GM19324 (cell line): Measurements from ENCODE around the gene MDN1.

Source experiments
- ATAC-seq: cut with Tn5 transposase; IDR thresholded peaks from one replicate; pipeline ENCODE4 v1.9.1; 2021; ENCODE audit warnings: mild to moderate bottlenecking, moderate library complexity; ENCODE audit not compliant: unreplicated experiment, low FRiP score

Gene MDN1

DNA sequence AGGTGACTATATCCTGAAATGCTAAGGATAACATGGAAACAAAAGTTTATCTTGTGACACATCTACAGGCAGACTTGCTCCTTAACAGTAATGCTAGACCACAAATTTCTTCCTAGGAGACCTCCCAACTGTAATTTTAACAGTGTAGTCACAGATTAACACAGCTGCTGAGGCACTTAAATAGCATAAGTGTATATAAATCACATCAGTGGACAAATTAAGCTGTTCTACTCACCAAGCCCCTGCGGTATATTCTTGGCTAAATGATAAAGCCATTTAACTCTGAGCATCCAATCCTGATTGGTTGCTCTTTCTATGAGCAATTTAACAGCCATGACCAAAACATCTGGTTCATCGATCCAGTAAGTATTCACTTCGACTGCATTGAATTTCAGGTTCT is 107.8 kb downstream of the MDN1 start:
- ATAC-seq, result no peak

DNA sequence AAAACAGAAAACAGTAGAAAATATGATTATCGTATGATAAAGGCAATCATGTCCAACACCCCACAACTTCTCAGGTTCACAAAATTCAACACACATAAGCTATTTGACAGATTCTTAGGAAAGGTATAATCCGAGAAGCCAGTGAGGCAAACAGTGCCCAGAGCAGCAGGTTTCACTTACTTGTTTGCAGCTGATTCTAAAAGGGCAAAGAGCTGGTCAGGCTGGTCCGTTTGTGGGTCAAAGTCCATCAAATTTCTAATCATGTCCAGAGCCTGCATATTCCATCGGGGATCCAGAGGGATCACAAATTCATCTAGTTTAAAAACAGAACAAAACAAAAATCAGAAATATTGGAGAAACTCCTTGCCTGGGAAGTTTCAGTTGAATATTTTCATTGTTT is 111.3 kb downstream of the MDN1 start:
- no peak for ATAC-seq

DNA sequence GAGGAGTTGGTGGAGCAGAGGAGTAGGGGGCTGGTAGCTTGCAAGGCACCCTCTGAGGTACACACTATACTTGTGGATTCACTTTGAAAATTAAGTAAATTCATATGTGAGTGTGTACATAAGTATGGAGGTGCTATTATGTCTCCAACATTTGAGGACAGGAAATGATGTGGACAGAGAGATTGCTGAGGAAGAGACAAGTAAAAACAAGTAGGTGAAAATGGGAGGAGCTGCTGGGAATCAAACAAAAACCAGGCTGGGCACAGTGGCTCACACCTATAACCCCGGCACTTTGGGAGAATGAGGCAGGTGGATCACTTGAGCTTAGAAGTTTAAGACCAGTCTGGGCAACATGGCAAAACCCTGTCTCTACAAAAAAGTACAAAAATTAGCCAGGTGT is 111.8 kb downstream of the MDN1 start:
- no peak for ATAC-seq

DNA sequence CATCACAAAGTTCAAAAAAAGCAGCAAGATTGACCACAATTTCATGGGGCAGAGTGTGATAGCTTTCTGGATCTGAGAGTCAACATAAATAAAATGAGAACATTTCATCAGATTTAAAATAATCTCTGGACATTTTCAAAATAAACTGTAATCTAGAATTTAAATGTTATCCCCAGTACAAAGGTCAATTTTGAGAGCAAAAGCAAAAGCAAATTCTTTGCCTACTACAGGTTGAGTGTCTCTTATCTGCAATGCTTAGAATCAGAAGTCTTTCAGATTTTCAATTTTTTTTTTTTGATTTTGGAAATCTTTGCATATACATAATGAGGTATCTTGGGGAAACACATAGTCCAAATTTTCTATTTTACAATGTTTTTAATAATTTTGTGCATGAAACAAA is 113.5 kb downstream of the MDN1 start:
- ATAC-seq, result no peak

DNA sequence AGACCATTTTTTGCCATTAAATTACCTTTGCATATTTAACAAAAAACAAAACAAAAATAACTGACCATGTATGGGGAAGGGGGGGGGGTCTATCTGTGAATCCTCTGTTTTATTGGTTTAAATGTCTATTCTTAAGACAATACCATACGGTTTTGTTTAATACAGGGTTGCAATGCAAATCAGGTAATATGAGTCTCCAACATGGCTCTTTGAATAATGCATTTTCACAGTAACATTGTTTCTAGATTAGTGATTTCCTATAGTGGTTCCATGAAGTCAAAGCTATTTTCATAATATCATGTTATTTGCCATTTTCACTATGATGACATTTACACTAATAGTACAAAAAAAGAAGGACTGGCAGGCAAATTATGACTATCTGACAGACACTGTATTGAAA is 116.3 kb downstream of the MDN1 start:
- no peak for ATAC-seq

DNA sequence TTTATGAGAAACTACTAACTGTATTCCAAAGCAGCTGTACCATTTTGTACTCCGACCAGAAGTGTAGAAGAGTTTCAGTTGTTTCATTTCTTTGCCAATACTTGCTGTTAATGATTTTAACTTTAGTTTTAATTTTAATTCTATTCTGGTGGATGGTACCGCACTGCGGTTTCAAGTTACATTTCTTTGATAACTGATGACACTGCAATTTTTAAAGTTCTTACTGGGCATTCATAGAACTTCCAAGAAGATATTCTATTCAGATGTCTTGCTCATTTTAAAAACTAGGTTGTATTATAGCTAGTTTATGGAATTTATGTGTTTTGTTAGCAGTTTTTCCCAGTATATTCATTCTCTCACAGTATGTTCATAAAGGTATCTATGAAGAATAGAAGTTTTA is 117.2 kb downstream of the MDN1 start:
- ATAC-seq, result no peak

DNA sequence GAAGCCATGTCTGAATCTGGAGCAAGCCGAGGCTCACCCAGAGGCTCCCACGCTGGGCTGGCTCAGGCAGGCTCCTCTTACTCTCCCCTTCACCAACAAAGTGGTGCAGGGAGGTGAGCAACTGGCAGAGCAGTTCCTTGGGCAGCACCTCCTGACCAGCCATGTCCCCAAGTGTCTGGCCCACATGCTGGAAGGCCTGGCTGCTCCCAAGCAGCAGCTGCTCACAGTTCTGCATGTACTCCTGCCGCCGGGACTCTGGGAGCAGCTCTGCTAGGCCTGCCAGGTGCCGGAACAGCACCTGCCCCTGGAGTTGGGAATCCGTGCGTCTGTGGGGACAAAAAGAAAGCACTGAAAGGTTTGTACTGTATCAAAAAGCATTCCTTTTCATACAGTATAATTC is 123.9 kb downstream of the MDN1 start:
- ATAC-seq, result no peak

DNA sequence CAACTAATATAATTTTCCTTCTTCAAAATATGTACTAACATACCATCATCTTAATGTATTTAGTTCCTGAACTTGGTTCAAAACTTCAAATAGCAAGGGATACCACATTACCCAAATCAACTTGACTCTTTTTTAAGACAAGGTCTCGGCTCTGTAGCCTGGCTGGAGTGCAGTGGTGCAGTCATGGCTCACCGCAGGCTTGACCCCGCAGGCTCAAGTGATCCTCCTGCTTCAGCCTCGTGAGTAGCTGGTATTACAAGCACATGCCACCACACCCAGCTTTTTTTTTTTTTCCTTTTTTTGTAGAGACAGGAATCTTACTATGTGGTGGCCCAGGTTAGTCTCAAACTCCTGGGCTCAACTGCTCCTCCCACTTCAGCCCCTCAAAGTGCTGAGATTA is 125.2 kb downstream of the MDN1 start:
- no peak for ATAC-seq

DNA sequence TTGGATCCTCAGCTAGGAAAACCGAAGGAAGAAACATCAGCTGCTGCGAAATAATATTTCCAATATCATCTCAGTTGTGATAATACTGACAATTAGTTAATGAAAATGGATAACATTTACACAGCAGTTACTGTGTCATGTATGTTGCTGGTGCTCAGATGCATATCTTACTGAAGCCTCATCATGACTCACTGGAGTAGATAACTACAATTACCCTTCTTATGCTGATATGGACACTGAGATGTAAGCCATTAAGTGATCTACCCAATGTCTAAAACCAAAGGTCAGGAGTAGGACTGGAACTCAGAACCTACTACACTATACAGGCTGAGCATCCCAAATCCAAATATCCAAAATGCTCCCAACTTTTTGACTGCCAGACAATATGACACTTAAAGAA is 126.4 kb downstream of the MDN1 start:
- ATAC-seq, result no peak

DNA sequence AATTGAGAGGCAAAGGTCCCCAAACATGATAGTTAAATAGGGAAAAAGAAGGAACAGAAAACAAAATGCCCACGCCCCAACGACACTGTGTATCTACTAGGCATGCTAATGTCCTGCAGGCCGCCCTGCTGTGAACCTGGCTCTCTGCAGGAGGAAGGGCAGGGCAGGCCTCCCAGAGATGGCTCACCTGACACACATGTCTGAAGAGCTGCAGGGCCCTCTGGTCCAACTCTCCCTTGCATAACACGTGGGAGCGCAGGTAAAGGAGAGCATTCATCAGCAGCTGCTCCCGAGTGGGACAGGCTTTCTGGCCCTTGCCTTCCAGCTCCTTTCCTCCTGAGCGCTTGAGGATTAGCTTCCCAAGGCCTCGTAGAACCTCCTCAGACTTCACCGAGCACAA is 127.3 kb downstream of the MDN1 start:
- ATAC-seq, result no peak

DNA sequence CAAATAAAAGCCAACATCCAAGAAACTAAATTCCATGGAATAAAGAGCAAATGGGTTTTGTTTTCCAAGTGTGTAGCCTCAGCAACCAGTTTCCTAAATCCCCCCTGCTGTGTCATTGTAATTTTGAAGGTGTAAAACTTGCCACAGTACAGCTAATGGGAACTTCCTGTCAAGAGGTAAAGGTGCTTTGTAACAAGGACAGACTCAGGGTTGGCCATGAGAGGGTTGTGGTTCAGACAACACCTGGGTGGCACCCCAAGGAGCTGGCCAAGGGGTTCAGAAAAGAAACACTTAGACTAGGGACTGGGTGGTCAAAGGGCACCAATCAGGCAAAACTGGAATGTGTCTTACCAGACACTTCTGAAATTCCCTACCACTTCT is 128.7 kb downstream of the MDN1 start:
- ATAC-seq, result peak; percentile 48

DNA sequence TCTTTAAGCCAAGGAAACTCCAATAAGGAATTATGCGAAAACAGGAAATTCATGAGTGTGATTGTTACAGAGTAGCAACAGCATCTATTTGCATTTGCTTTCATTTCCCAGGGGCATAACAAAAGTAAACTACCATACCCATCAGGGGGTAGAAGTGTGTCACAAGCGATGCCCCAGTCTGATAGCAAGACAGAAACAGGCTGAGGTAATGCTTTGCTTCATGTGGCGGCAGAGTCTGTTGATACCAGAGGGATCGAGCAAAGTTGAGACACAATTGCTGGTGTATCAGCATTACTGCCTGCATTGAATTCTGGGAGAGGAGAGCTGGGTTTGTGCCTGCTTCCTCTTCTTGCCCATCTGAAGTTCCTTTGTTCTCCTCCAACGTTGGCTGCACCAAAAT is 129.9 kb downstream of the MDN1 start:
- ATAC-seq, result no peak

DNA sequence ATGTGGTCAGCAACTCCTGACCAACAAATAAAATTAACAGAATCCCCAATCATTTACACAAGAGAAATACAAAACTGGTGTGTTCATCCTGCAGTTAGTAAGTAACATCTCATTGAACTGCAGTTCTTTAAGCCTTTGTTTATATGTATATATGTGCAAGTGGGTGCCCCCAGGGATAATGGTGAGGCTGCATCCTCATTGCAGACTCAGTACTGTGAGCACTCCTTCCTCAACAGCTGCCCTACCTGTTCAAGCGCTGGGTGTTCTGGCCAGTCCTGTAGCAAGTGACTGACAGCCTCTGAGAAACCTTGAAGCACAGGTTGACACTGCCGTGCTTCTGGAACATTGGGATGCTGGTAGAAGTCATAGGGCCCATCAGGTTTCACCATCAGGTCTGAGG is 131.3 kb downstream of the MDN1 start:
- no peak for ATAC-seq

DNA sequence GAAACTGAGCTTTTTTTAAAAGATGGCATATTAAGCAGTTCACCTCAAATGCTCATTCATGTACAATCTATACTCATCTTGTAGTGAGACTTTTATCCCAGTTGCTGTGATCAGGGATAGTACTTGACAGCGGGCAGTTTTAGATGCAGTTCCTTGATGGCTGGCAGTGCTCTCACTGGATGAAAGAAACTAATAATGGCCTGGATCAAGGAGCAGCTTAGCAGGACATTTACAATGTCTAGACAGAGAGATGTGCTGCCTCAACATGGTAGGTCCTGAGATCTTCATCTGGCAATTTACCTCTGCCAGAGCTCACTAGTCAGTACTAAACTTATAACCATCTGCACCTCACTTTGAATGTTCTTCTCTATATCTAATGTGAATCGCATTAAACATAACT is 134.3 kb downstream of the MDN1 start:
- ATAC-seq, result no peak

DNA sequence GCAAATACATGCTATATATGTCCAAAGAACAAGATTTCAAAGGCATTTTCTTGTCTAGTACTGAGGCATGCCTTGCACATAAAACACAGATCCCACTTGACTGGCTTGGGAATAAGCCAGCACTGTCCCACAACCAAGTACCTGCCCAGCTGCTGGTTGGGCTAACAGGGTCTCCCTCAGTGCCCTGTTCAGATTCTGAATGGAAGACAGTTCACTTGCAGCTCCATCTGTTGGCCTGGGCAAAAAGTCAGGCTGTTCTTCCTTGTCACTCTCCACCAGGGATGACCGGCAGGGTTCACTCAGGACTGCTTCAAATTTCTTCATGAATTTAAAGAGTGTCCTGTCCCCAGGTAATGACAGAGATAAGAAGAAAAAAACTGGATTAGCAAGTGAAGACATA is 136.6 kb downstream of the MDN1 start:
- ATAC-seq, result no peak

DNA sequence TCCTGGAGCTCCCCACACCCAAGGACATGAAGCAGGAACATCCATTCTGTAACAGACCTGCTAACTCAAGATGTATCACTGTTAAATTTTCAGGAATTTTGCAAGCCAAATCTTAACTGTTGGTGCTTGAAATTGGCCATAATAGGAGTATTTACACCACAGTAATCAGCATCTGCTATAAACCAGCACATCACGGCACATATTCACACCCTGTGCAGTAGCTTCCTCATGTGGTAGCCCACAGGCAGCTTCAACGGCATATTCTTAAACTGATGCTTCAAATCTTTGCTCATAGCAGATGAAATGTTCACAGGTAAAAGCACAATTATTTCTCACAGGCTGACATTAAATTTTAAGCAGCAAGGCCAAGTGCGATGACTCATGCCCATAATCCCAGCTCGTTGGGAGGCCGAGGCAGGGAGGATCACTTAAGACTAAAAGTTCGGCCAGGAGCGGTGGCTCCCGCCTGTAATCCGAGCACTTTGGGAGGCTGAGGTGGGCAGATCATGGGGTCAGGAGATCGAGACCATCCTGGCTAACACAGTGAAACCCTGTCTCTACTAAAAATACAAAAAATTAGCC is 137.5 kb downstream of the MDN1 start:
- no peak for ATAC-seq

DNA sequence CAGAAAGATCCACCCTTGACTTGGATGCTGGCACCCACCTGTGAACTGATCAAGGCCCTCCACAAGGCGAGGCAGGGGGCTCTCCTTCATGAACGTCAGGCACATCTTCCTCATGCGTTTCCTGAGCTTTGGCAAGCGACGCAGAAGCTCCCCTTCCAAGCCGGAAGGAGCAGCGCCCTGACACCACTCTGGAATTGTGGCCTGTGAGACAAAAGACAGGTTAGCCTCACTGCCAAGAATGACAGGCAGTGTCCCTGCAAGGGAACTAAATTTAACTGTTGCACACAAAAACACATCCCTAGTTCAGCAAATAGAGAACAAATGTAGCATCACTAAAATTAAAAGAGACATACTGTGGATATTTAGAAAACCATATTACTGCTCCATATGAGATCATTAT is 139.0 kb downstream of the MDN1 start:
- ATAC-seq, result no peak

DNA sequence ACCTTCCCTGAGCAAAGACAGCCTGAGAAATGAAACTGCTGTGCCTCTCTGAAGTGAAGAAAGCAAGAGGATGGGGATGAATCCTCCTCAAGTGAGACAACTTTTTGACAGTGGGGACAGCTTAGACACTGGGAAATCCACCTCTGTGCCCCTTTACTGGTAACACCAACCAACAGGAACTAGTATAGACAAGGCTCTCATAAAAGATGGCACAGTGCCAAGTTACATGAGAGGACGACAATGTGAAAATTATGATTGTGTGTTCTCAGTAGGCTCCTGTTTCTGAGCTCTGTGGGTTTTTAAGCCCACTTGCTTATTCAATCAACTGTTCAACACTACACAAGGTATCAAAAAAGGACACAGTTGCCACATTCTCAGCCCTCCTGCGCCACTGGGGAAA is 139.4 kb downstream of the MDN1 start:
- no peak for ATAC-seq

DNA sequence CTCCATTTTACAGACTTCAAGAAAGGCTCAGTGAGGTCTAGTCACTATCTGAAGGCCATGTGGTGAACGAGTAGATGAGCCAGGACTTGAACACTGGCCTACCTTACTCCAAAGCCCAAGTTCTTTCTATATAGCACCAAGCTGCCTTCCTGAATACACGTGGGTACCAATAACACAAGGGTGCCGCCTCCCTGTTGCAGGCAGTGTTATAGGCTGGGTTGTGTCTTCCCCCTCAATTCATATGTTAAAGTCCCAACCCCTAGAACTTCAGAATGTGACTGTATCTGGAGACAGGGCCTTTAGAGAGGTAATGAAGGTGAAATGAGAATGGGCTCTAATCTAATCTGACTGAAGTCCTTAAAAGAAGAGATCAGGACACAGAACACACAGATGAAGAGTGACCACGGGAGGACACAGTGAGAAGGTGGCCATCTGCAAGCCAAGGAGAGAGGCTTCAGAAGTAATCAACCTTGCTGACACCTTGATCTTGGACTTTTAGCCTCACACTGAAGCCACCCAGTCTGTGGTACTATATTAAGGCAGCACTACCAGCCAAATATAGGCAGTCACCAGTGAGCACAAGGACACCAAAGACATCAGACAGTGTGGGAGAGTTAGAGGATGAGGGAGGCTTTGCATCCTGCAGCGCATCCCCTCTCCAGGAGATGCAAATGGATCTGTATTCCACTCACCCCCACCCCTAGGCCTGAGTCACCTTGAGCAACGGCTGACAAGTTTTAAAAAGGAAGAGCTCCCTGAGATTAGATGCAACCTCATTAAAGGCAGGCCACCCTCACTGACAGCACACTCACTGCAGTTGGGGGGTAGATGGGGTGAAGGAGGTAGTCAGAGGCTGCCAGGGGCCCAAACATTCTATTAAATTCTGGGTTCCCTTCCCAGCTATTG is 140.1 kb downstream of the MDN1 start:
- ATAC-seq, result no peak

DNA sequence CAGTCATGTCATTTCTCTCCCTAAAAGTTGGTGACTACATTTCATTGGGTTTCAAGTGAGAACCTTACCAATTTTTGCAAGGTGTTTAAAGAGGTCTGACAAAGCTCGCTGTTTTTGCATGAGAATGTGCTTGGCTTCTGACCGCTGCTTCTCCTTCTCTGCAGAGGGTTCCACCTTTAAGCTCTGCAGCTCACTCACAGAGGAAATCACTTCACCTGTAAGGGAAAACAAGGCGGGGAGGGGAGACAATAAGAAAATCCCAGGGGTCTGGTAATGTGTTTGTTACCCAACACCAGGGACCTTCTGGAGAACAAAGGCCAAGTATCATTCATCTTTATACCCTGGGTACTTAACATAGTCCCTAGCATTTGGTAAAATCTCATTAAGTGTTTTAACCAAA is 141.1 kb downstream of the MDN1 start:
- ATAC-seq, result no peak

DNA sequence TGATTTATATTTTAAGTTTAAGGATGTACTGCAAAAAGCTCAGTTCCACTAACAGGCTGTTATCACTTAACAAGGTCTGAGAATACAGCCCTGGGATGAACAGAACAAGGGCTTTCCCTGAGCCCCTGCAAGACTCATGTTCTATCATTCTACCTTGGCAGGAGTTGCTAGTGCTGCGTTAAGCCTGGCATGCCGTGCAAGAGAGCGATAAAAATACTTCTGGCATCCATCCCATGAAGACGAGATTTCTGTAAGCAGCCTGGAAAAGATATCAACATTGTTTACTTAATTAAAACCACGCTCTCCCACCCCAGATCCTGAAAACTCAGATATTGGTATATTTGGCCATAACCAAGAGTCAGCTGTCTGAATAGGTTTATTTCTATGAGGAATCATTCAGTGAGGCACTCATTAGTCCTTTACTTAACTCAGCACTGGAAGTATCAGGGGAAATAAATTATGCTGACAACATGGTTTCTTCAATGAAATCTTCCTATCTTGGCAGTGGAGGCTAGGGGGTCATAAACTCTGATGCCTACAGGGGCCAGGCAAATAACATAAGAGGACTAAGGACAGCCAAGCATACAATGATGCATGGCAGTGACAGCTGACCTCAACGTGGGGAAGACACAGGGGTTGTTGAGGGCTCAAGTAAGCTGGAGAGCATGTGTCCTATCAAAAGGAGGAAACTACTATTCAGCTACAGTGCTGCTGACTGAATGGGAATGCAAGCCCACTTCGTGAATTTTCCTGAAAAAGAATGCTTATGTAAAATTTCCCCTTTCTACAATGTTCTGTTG is 143.4 kb downstream of the MDN1 start:
- ATAC-seq, result no peak
